T47D (cell line): ENCODE measurements around the gene AGER.

ENCODE experiments used
- DNase-seq, 2 experiments: peaks; one replicate each; pipeline versions ENCODE4 v3.0.0 to v3.0.0-alpha.2; 2011 to 2012; ENCODE audit warnings: low read depth in 1 of 2, low spot score in 1 of 2
- JUND ChIP-seq: IDR thresholded peaks from 2 replicates; pipeline ENCODE4 v1.6.1; 2012; ENCODE audit warnings: low read depth
- in situ Hi-C: cut with HindIII; loops from 2 replicates; pipeline ENCODE4 v1.10.0; 2016; ENCODE audit warnings: low sequenced_read_pairs, low pct_unique_long_range_greater_than_20kb

AGER gene

GRCh38 chr6:32184084-32184640 lies at the start of gene AGER:
Gene AGER (minus strand): TSS chr6:32184253. CDS start chr6:32184222, 31 bp downstream.
- in situ Hi-C loops: no loop called here
- no peak for DNase-seq
- TF ChIP-seq JUND: no peak

- no peak for TF ChIP-seq JUND
- no peak for DNase-seq
- in situ Hi-C loops: no loop called here
Observed at GRCh38 chr6:32226434-32226833, 42.4 kb upstream of the AGER start.

DNA sequence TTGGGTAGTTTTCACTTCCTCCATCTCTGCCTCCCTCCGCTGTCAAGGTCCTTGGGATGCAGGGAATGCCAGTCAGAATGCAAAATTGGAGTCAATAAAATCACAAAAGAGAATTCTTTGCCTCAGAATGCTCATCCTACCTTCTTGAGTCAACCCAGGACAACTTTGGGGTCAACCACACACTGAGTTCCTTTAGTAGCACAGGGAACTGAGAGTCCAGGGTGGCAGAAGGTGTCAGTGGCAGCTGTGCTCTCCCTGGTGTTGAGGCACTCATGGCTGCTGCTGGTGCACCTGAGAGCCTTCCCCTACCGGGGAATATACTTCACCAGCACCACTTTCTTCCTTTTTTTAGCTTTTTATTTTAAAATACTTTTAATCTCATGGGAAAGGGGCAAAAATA lies 40.6 kb upstream of the AGER start:
- in situ Hi-C loops: no loop called here
- DNase-seq: no peak
- TF ChIP-seq JUND: no peak

DNA sequence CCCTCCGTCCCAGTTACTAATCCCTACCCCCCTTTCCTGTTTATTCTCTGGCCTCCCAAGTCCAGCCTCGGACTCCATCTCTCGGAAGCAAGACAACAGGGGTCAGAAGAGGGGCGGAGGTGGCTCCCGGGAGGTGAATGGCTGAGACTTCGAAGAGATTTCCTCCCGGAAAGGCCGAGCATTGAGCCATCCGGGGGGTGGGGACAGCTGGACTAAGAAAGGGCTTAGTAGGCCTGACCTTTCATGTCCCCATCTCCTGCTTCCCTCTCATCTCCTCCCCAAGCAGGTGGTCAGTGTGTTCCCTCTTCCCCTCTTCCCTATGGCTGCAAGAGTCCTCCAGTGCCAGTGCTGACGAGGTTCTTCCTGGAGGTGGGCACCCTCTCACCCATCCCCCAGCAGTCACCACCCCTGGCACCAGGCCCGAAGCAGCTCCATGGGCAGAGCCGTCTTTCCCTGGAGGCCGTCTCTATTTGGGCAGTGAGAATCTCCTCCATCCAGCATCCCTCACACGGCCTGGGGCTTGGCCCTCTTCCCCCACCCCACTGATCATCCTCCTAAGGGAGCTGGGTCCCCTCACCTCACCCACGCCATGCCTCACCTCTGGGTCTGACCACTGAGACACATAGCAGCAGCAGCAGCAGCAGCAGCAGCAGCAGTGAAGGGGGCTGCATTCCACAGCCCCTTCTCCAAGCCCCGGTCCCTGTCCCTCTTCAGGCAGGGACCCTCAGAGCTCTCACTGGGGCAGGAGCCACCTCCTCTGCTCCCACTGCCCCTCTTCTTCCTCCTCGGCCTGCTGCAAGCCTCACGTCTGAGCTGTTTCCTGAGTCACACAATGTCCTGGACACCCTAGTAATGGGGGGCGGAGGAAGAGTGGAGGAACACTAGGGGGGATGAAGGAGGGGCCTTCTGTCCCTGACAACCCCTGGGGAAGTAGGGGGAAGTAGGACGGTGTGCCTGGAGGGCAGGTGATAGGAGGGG lies 39.5 kb upstream of the AGER start, which contains the start of gene NOTCH4:
Gene NOTCH4 (minus strand): TSS at position 810 of the 978 bp plus-strand sequence. CDS start 139 bp downstream, at position 671.
- in situ Hi-C loops: no loop called here
- no peak for DNase-seq
- TF ChIP-seq JUND: no peak

DNA sequence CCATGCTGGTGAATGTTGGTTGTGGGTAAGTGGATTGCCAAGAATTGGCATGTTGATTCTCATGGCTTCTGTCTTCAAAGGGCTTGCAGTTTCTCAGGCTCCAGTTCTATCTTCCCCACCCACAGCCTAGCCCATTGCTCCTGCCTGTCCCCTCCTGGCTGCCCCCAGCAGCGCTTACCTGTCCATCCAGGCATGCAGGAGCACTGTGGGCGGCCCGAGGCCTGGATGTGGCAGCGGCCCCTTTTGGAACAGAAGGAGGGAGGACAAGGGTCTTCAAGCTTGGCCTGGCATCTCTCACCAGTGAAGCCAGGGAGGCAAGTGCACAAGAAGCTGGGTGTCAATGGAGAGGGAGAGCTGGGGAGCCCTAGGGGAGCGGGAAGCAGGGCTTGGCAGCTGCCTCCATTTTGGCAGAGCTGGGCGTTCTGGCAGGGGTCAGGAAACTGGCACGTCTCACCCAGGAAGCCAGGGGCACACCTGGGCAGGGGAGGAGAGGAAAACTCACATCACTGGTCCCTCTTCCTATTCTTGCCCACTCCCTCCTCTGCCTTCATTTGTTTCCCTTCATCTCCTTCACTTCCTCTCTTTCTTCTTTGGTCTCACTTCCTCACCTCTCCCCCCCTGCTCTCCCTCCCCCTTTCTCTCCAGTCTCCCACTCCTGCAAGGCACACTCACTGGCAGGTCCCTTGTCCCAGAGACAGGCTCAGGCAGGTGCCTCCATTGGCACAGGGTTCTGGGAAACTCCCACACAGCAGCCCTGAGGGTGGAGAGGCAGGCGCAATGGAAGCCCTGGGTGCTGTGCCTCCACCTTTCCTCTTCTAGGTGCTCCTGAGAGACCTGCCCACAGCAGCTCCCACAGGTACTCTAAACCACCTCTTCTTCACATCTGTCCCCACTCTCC lies 38.5 kb upstream of the AGER start:
- DNase-seq: no peak
- in situ Hi-C loops: no loop called here
- TF ChIP-seq JUND: no peak

GRCh38 chr6:32220021-32220420 lies 36.0 kb upstream of the AGER start:
- in situ Hi-C loops: no loop called here
- no peak for TF ChIP-seq JUND
- no peak for DNase-seq

GRCh38 chr6:32218167-32218566 lies 34.1 kb upstream of the AGER start:
- no peak for TF ChIP-seq JUND
- in situ Hi-C loops: no loop called here
- DNase-seq: no peak

DNA sequence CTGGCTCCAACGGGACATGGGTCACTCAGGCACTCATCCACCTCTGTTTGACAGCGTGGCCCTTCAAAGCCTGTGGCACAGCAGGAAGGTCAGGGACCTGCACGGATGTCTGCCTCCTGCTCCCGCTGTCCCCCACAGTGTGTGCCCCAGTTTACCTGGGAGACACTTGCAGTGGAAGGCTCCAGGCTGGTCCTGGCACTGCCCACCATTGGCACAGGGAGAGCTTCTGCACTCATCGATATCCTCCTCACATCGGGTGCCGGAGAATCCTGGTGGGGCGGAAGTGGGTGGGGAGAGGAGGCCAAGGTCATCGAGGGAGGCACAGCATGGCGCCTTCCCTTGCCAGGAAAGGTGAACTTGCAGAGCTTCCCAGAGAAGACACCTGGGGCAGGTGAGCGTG lies 32.9 kb upstream of the AGER start:
- no peak for DNase-seq
- in situ Hi-C loops: no loop called here
- TF ChIP-seq JUND: no peak

- in situ Hi-C loops: no loop called here
- no peak for DNase-seq
- no peak for TF ChIP-seq JUND
Observed at GRCh38 chr6:32216285-32216684, 32.2 kb upstream of the AGER start.

DNA sequence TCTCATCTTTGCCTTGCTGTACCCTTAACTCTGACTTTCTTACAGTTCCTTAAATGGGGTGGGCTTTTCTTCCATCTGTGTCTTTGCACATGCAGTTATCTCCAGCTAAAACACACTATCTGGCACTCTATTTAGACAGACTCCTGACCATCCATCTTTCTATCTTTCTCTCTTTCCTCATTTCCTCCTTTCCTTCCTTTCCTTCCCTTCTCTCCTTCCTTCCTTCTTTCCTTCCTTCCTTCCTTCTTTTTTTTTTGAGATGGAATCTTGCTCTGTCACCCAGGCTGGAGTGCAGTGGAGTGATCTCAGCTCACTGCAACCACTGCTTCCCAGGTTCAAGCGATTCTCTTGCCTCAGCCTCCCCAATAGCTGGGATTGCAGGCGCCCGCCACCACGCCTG lies 31.6 kb upstream of the AGER start:
- no peak for TF ChIP-seq JUND
- no peak for DNase-seq
- in situ Hi-C loops: no loop called here

DNA sequence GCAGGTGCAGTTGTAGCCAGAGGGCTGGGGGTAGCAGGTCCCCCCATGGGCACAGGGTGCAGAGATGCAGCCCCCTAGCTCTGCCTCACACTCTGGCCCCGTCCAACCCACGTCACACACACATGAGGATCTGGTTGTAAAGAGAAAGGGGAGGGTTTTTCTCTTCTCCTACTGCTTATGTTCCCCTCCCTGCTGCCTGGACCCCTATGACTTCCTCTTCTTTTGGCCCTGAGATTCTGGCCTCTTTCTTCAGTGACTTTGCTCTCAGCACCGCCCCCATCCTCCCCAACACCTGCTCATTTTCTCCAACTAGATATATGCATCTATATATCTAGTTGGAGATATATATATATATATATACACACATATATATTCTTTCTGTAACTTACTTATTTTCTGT lies 30.1 kb upstream of the AGER start:
- DNase-seq: no peak
- TF ChIP-seq JUND: no peak
- in situ Hi-C loops: no loop called here

GRCh38 chr6:32213649-32214048 lies 29.6 kb upstream of the AGER start:
- DNase-seq: no peak
- no peak for TF ChIP-seq JUND
- in situ Hi-C loops: no loop called here
